Right lobe of liver (tissue), 6 donors: Measurements from ENCODE around the gene CAP1. TPM values are rescaled to one million over a fixed set of nuclear protein-coding genes. Genes with fewer than 3 reads are reported as not detected.

Experiments
- ATAC-seq, 4 donors: fragments of 200-7000 bp; cut with Tn5 transposase; one replicate each; pipeline ENCODE4 v1.9.1; 2020; ENCODE audit warnings: mild to moderate bottlenecking in 4 of 4, moderate library complexity in 4 of 4
- DNase-seq, 3 donors: peaks; one replicate each; pipeline ENCODE4 v3.0.0-alpha.2; 2020
- H3K27ac ChIP-seq, 3 donors: fragments of 200-600 bp; one replicate each; pipeline ENCODE4 v1.8.0; 2022
- H3K27me3 ChIP-seq, 2 donors: fragments of 200-600 bp; one replicate each; pipeline ENCODE4 v1.8.0; 2022
- H3K36me3 ChIP-seq, 4 donors: fragments of 200-600 bp; sonication (generic) in 1 of 4; one replicate each; pipeline versions ENCODE4 v1.5.1 to v1.8.0; 2017 to 2022; ENCODE audit warnings: control low read depth in 1 of 4
- H3K4me1 ChIP-seq, 4 donors: fragments of 200-600 bp; sonication (generic) in 1 of 4; one replicate each; pipeline versions ENCODE4 v1.5.1 to v1.8.0; 2017 to 2022; ENCODE audit warnings: control low read depth in 1 of 4
- H3K4me3 ChIP-seq, 3 donors: fragments of 200-600 bp; one replicate each; pipeline ENCODE4 v1.8.0; 2022
- H3K9me3 ChIP-seq, 4 donors: fragments of 200-600 bp; sonication (generic) in 1 of 4; one replicate each; pipeline versions ENCODE4 v1.5.1 to v1.8.0; 2017 to 2022; ENCODE audit warnings: control low read depth in 1 of 4
- CTCF ChIP-seq, 4 donors: fragments of 200-600 bp in 3 of 4; fragments of 450-650 bp in 1 of 4; IDR thresholded peaks; one replicate each; pipeline versions ENCODE4 v1.5.1 to v1.8.0; 2016 to 2022; ENCODE audit warnings: antibody characterized with exemption in 4 of 4, mild to moderate bottlenecking in 2 of 4
- POLR2A ChIP-seq: fragments of 450-650 bp; IDR thresholded peaks from one replicate; pipeline ENCODE4 v1.6.1; 2017; ENCODE audit warnings: antibody characterized with exemption, mild to moderate bottlenecking
- WGBS: methylation state at CpG from one replicate; pipeline ENCODE4 v1.1.6; 2018; ENCODE audit warnings: low coverage, low lambda C conversion rate; ENCODE audit not compliant: insufficient coverage; ENCODE audit errors: missing lambda C conversion rate; 5-methylcytosine and 5-hydroxymethylcytosine counted together
- intact Hi-C, 2 donors: fragments of 100-400 bp; cut with DNase I; formaldehyde crosslinking; loops; one replicate each; pipeline versions ENCODE4 v1.11.2 to v1.14.1; 2022
- total RNA-seq, 6 experiments: library from RNA; depleted of rRNA in 2 of 6; stranded (reverse); fragments of >200 nt in 2 of 6; fragmentation: NEBNext Ultra II Directional in 3 of 6; extraction: Animal tissue kit (Norgen Biotek cat#: 25700) in 3 of 6; gene quantifications; one replicate each; pipeline versions ENCODE4 v1.1.0 to v1.2.4, GENCODE V29; 2016 to 2023
- donor health status: DM: no; HTN: yes; CAD: no.
- donor health status: DM: no; HTN: no; CAD: no.
- donor health status: DM: no; HTN: no; CAD: no.
- donor health status: DM: no; HTN: yes; CAD: no.
- donor health status: DM: no; HTN: yes; CAD: no.

The CAP1 gene
- total RNA-seq, 6 experiments from 2014 or later = 93.1 to 152 (median 128) TPM

DNA sequence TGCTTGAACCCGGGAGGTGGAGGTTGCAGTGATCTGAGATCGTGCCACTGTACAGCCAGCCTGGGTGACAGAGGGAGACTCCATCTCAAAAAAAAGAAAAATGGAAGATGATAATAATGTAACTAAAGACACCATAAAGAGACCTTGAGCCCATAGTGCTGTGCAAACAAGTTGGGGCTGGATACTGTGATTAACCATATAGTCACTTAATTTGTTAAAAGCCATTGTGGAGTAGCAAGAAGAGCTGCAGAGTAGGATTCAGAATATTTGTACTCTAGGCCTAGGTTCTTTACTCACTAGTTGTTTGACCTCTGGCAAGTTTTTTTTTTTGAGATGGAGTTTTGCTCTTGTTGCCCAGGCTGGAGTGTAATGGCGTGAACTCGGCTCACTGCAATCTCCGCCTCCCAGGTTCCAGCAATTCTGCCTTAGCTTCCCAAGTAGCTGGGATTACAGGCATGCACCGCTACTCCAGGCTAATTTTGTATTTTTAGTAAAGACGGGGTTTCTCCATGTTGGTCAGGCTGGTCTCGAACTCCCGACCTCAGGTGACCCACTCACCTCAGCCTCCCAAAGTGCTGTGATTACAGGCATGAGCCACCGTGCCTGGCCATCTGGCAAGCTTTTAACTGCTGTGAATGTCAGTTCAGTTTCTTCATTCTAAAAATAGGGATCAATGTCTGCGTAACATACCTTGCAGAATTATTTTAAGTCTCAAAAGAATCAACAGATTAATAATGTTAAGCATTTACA lies 12.8 kb downstream of the CAP1 start:
- no peak overlapping the region for H3K27ac ChIP-seq
- no peaks in the 10 kb centered on the region for H3K9me3 ChIP-seq
- intact Hi-C loops = no loop called here
- TF ChIP-seq POLR2A (no peak), CTCF (IDR thresholded peaks at IDR 0.05) (no peak)
- no peaks in the 10 kb centered on the region for H3K36me3 ChIP-seq
- no peaks in the 10 kb centered on the region for H3K27me3 ChIP-seq
- WGBS = 81% methylated on average over 10 of the region's 11 CpGs
- H3K4me3 ChIP-seq = no peak overlapping the region
- no peak for DNase-seq
- no peak for ATAC-seq
- peaks cover 0 to 21% (median 5%) of the 10 kb centered on the region in 4 donors for H3K4me1 ChIP-seq

DNA sequence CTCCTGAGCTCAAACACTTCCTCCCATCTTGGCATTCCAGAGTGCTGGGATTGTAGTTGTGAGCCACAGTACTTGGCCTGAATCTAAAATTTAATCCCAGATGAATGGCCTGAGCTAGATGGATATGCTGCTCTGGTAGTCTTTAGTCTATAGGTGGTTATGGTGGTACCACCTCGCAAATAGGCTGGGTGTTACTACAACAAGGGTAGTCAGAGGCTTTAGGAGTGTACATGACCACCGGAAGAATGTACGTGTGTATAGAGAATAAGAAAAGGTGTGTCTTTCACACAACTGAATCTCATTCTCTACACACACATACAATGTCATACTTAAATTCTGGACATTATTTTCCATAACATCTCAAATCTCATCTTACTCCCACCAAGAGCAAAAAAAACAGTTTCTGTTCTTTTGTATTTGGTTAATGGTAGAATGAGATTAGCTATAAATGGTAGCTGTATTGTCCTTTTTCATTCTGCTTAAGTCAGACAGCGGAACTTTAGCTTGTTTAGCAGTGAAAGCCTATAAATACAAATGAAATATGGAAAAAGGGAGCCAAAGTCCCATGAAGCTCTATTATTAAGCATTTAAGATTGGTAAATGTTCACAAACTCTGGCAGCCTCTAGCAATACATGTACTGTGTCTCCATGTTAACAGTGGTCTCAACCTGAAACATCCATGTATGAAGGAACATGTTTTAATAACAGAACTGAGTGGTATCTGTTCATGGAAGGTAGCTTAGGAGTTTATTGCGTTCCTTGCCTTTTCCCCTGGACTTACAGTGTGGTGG lies 16.2 kb downstream of the CAP1 start:
- ATAC-seq (no peak), DNase-seq (no peak)
- Histone ChIP-seq H3K27me3 (no peaks in the 10 kb centered on the region), H3K27ac (no peak overlapping the region), H3K9me3 (no peaks in the 10 kb centered on the region), H3K36me3 (peaks cover 0 to 23% (median 5%) of the 10 kb centered on the region in 4 donors), H3K4me1 (peaks cover 0 to 20% (median 6%) of the 10 kb centered on the region in 4 donors), H3K4me3 (no peak overlapping the region)
- intact Hi-C loops = no loop called here
- no peak for TF ChIP-seq CTCF (IDR thresholded peaks at IDR 0.05)
- no peak for TF ChIP-seq POLR2A
- 94% methylated on average over 5 of the region's 5 CpGs for WGBS

- peak in 2 of 4 donors; percentile 38 to 64 for ATAC-seq
Observed at GRCh38 chr1:40057310-40058030, 16.9 kb downstream of the CAP1 start.

More at GRCh38 chr1:40057310-40058030, 16.9 kb downstream of the CAP1 start:
- 67% methylated on average over 1 of the region's 1 CpG for WGBS
- H3K4me3 ChIP-seq = no peak overlapping the region
- no peaks in the 10 kb centered on the region for H3K9me3 ChIP-seq
- no peaks in the 10 kb centered on the region for H3K27me3 ChIP-seq
- DNase-seq = no peak
- H3K27ac ChIP-seq = peak overlapping the region in 1 of 3 donors; percentile 41
- intact Hi-C loops = no loop called here
- peaks cover 0 to 20% (median 6%) of the 10 kb centered on the region in 4 donors for H3K4me1 ChIP-seq
- TF ChIP-seq CTCF (IDR thresholded peaks at IDR 0.05) (no peak), POLR2A (no peak)
- H3K36me3 ChIP-seq = peaks cover 0 to 30% (median 9%) of the 10 kb centered on the region in 4 donors
